HepG2 (cell line): ENCODE data around the gene LITAF. TPM values are rescaled to one million over a fixed set of nuclear protein-coding genes. Genes with fewer than 3 reads are reported as not detected.

Source experiments
- CEBPB ChIP-seq: IDR thresholded peaks from 2 replicates; pipeline ENCODE4 v1.6.1; 2011; ENCODE audit warnings: low read depth, low read length, improper control_type of control experiment, borderline replicate concordance
- HHEX ChIP-seq: IDR thresholded peaks from 2 replicates; pipeline ENCODE4 v1.6.1; 2016; ENCODE audit warnings: control low read depth
- HOXA3 ChIP-seq: sonication (generic); formaldehyde crosslinking; IDR thresholded peaks from 2 replicates; pipeline ENCODE4 v1.5.0; 2020; ENCODE audit warnings: missing genetic modification reagents
- KLF9 ChIP-seq: IDR thresholded peaks from 2 replicates; pipeline ENCODE4 v1.6.1; 2016; ENCODE audit warnings: low read depth
- MIER3 ChIP-seq: IDR thresholded peaks from 2 replicates; pipeline ENCODE4 v1.6.1; 2016; ENCODE audit warnings: missing compliant biosample characterization, borderline replicate concordance
- TGIF2 ChIP-seq: IDR thresholded peaks from 2 replicates; pipeline ENCODE4 v1.6.1; 2016; ENCODE audit warnings: control low read depth, missing compliant biosample characterization
- THAP11 ChIP-seq: IDR thresholded peaks from 2 replicates; pipeline ENCODE4 v1.6.1; 2016; ENCODE audit warnings: missing biosample characterization, missing genetic modification reagents
- ZBTB20 ChIP-seq: sonication (generic); formaldehyde crosslinking; IDR thresholded peaks from 2 replicates; pipeline ENCODE4 v1.8.1; 2023; ENCODE audit warnings: missing genetic modification reagents, low read depth, mild to moderate bottlenecking, borderline replicate concordance
- ZGPAT ChIP-seq: IDR thresholded peaks from 2 replicates; pipeline ENCODE4 v1.6.1; 2016; ENCODE audit warnings: mild to moderate bottlenecking
- ZNF512 ChIP-seq: sonication (generic); formaldehyde crosslinking; IDR thresholded peaks from 2 replicates; pipeline ENCODE4 v1.4.0; 2020; ENCODE audit warnings: mild to moderate bottlenecking, missing genetic modification reagents
- ZNF691 ChIP-seq: sonication (generic); formaldehyde crosslinking; IDR thresholded peaks from 2 replicates; pipeline ENCODE4 v1.4.0; 2020; ENCODE audit warnings: missing genetic modification reagents, low read depth, mild to moderate bottlenecking, borderline replicate concordance
- polyA plus RNA-seq, 8 experiments: library from polyadenylated mRNA; depleted of rRNA in 3 of 8; stranded (reverse) in 7 of 8; unstranded in 1 of 8; fragments of >200 nt; fragmentation: Illumina TruSeq in 4 of 8; extraction: Trizol in 4 of 8; gene quantifications; 2 replicates each; pipeline versions ENCODE4 v1.2.1 to v1.2.3, GENCODE V29; 2011 to 2016; ENCODE audit warnings: low read depth in 4 of 8, missing spikeins in 1 of 8, mixed read lengths in 1 of 8; ENCODE audit not compliant: insufficient read depth in 1 of 8
- total RNA-seq, 5 experiments: library from RNA; depleted of rRNA; stranded (reverse); fragments of >200 nt; fragmentation: Illumina TruSeq; extraction: Trizol; gene quantifications; 2 replicates each; pipeline ENCODE4 v1.2.3, GENCODE V29; 2016; ENCODE audit warnings: low read depth in 1 of 5
- TF ChIP-seq, protein P1 (sequence below): sonication (generic); formaldehyde crosslinking; IDR thresholded peaks from 2 replicates; pipeline ENCODE4 v1.8.1; 2023; ENCODE audit warnings: mild to moderate bottlenecking, moderate library complexity, missing genetic modification reagents
- TF ChIP-seq, protein P2 (sequence below): sonication (generic); formaldehyde crosslinking; conservative IDR thresholded peaks from 2 replicates; pipeline ENCODE4 v1.4.0; 2020; ENCODE audit warnings: mild to moderate bottlenecking, missing genetic modification reagents, moderate library complexity
- TF ChIP-seq, protein P3 (sequence below): sonication (generic); formaldehyde crosslinking; IDR thresholded peaks from 2 replicates; pipeline ENCODE4 v1.4.0; 2020; ENCODE audit warnings: mild to moderate bottlenecking, missing genetic modification reagents

The LITAF gene
- total and polyA plus RNA-seq, 2 of the 13 experiments (the other 11 are each of a cell fraction or from before 2014, with no cell fraction given), result 80.1 to 141 TPM

DNA sequence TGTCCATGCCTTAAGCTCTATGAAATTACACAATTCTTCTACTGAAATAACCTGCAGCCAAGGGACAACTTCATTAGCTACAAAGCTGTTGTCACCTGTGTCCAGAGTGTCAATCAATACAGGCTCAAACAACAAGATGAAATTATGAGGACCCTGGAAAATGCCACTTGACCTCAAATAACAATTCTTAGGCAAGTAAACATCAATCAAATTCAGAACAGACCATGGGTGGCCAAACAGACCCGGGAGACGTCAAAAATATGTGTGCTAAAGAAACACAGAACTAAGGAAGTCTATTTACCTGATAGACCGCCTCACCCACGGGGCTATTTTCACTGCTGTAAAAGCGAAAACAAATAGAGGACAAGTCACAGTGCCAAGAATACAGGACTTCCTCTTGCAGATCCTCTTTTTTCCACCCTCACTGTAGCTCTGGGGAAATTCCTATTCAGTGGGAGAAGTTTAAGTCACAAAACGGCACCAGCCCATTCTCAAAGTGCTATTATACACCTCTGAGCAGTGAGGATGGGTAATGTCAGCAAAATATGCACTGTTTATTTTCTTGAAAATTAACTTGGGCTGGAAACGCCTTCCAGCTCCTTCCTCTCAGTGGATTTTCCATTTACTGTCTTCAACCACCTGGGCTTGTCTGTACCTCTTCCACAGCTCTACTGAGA is 2.7 kb downstream of the LITAF start (continued):
- TF ChIP-seq ZBTB20, result 0 out of 2 replicates have a peak, but pooled peaks have one; percentile 17
- 0 out of 2 replicates have a peak, but pooled peaks have one; percentile 5 for TF ChIP-seq MIER3
- peak; percentile 52; the same call in 1 of the 2 replicates for TF ChIP-seq ZGPAT
- TF ChIP-seq, protein P1, sequence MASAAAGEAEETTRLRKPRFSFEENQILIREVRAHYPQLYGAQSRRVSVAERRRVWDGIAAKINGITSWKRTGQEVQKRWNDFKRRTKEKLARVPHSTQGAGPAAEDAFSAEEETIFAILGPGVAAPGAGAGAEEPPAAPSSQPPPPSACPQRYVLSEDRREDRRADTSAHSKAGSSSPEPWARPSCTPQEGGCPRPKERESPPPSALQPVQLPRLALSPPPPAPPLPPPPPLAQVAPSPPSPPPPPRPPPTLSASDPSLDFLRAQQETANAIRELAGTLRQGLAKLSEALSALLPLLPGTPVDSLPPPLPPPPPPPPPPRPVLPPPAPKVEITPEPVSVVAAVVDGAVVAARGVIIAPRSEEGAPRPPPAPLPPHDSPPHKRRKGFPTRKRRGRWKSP, result peak; percentile 29; the same call in 1 of the 2 replicates
- no peak for TF ChIP-seq ZNF512 (CRISPR knock-in tag)
- TF ChIP-seq ZNF691 (CRISPR knock-in tag), result no peak
- TF ChIP-seq, protein P2, sequence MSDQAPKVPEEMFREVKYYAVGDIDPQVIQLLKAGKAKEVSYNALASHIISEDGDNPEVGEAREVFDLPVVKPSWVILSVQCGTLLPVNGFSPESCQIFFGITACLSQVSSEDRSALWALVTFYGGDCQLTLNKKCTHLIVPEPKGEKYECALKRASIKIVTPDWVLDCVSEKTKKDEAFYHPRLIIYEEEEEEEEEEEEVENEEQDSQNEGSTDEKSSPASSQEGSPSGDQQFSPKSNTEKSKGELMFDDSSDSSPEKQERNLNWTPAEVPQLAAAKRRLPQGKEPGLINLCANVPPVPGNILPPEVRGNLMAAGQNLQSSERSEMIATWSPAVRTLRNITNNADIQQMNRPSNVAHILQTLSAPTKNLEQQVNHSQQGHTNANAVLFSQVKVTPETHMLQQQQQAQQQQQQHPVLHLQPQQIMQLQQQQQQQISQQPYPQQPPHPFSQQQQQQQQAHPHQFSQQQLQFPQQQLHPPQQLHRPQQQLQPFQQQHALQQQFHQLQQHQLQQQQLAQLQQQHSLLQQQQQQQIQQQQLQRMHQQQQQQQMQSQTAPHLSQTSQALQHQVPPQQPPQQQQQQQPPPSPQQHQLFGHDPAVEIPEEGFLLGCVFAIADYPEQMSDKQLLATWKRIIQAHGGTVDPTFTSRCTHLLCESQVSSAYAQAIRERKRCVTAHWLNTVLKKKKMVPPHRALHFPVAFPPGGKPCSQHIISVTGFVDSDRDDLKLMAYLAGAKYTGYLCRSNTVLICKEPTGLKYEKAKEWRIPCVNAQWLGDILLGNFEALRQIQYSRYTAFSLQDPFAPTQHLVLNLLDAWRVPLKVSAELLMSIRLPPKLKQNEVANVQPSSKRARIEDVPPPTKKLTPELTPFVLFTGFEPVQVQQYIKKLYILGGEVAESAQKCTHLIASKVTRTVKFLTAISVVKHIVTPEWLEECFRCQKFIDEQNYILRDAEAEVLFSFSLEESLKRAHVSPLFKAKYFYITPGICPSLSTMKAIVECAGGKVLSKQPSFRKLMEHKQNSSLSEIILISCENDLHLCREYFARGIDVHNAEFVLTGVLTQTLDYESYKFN (CRISPR knock-in tag), result peak; percentile 43
- 0 out of 2 replicates have a peak, but pooled peaks have one; percentile 20 for TF ChIP-seq THAP11 (CRISPR knock-in tag)
- peak; percentile 37; the same call in 1 of the 2 replicates for TF ChIP-seq HHEX (CRISPR knock-in tag)
- TF ChIP-seq CEBPB, result 0 out of 2 replicates have a peak, but pooled peaks have one; percentile 33
- TF ChIP-seq, protein P3, sequence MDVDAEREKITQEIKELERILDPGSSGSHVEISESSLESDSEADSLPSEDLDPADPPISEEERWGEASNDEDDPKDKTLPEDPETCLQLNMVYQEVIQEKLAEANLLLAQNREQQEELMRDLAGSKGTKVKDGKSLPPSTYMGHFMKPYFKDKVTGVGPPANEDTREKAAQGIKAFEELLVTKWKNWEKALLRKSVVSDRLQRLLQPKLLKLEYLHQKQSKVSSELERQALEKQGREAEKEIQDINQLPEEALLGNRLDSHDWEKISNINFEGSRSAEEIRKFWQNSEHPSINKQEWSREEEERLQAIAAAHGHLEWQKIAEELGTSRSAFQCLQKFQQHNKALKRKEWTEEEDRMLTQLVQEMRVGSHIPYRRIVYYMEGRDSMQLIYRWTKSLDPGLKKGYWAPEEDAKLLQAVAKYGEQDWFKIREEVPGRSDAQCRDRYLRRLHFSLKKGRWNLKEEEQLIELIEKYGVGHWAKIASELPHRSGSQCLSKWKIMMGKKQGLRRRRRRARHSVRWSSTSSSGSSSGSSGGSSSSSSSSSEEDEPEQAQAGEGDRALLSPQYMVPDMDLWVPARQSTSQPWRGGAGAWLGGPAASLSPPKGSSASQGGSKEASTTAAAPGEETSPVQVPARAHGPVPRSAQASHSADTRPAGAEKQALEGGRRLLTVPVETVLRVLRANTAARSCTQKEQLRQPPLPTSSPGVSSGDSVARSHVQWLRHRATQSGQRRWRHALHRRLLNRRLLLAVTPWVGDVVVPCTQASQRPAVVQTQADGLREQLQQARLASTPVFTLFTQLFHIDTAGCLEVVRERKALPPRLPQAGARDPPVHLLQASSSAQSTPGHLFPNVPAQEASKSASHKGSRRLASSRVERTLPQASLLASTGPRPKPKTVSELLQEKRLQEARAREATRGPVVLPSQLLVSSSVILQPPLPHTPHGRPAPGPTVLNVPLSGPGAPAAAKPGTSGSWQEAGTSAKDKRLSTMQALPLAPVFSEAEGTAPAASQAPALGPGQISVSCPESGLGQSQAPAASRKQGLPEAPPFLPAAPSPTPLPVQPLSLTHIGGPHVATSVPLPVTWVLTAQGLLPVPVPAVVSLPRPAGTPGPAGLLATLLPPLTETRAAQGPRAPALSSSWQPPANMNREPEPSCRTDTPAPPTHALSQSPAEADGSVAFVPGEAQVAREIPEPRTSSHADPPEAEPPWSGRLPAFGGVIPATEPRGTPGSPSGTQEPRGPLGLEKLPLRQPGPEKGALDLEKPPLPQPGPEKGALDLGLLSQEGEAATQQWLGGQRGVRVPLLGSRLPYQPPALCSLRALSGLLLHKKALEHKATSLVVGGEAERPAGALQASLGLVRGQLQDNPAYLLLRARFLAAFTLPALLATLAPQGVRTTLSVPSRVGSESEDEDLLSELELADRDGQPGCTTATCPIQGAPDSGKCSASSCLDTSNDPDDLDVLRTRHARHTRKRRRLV (CRISPR knock-in tag), result no peak
- no peak for TF ChIP-seq HOXA3
- 0 out of 2 replicates have a peak, but pooled peaks have one; percentile 27 for TF ChIP-seq TGIF2 (CRISPR knock-in tag)
- TF ChIP-seq KLF9 (CRISPR knock-in tag), result no peak
